Tibial nerve (tissue), 4 donors: ENCODE results near the gene AKAP11. TPM values are rescaled to one million over a fixed set of nuclear protein-coding genes. Genes with fewer than 3 reads are reported as not detected.

Experiments used
- DNase-seq, 2 donors: peaks; one replicate each; pipeline ENCODE4 v3.0.0-alpha.2; 2019; ENCODE audit warnings: low spot score in 2 of 2
- H3K27ac ChIP-seq, 4 donors: fragments of 200-600 bp; sonication (generic) in 3 of 4; one replicate each; pipeline ENCODE4 v1.5.1; 2017 to 2019; ENCODE audit warnings: mild to moderate bottlenecking in 1 of 4
- H3K27me3 ChIP-seq, 2 donors: fragments of 200-600 bp; sonication (generic) in 1 of 2; one replicate each; pipeline versions ENCODE4 v1.5.1 to v1.6.0; 2017 to 2019
- H3K36me3 ChIP-seq, 3 donors: fragments of 200-600 bp; sonication (generic); one replicate each; pipeline ENCODE4 v1.5.1; 2018 to 2019
- H3K4me1 ChIP-seq, 4 donors: fragments of 200-600 bp; sonication (generic) in 3 of 4; one replicate each; pipeline ENCODE4 v1.5.1; 2017 to 2019
- H3K4me3 ChIP-seq, 4 donors: fragments of 200-600 bp; sonication (generic) in 3 of 4; one replicate each; pipeline ENCODE4 v1.5.1; 2017 to 2019; ENCODE audit warnings: mild to moderate bottlenecking in 1 of 4, moderate library complexity in 1 of 4
- H3K9me3 ChIP-seq, 4 donors: fragments of 200-600 bp; sonication (generic) in 3 of 4; one replicate each; pipeline ENCODE4 v1.5.1; 2017 to 2019
- EP300 ChIP-seq, 2 donors: sonication (generic); formaldehyde crosslinking; IDR thresholded peaks; one replicate each; pipeline ENCODE4 v1.6.1; 2017; ENCODE audit warnings: antibody characterized with exemption in 2 of 2, mild to moderate bottlenecking in 1 of 2
- POLR2A ChIP-seq, 2 donors: fragments of 450-650 bp; IDR thresholded peaks; one replicate each; pipeline ENCODE4 v1.6.1; 2017; ENCODE audit warnings: antibody characterized with exemption in 2 of 2, mild to moderate bottlenecking in 2 of 2, moderate library complexity in 2 of 2
- WGBS, 2 donors: methylation state at CpG; one replicate each; pipeline ENCODE4 v1.1.5; 2018; 5-methylcytosine and 5-hydroxymethylcytosine counted together
- total RNA-seq, 4 donors: library from RNA; depleted of rRNA; stranded (reverse); fragments of >200 nt; gene quantifications; one replicate each; pipeline ENCODE4 v1.1.0, GENCODE V29; 2016
- TF ChIP-seq, protein P1 (sequence below), 5 experiments: fragments of 200-600 bp in 3 of 5; fragments of 450-650 bp in 2 of 5; sonication (generic) in 3 of 5; IDR thresholded peaks; one replicate each; pipeline ENCODE4 v1.5.1; 2016 to 2019; ENCODE audit warnings: antibody characterized with exemption in 5 of 5, mild to moderate bottlenecking in 3 of 5, moderate library complexity in 2 of 5

AKAP11 gene
- total RNA-seq, 4 donors from 2014 or later, result 38.4 to 53.8 (median 46.0) TPM

DNA sequence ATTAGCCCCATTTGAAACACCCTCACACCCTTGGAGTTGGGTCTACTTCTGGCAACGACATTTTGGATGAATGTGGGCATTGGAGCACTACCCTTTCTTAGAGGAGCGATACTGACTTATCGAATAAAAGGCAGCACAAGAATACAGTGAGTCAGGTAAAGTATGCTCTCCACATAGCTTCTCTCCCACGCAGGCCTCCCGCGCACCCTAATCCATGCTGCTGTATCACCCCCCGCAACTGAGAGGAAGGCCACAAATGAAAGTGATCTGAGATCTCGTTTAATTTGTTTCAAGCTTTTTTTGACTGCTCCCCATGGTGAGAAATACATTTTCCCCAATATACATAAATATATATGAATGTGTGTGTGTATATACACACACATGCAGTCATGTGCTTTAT, 25.4 kb upstream of the AKAP11 start:
- H3K4me3 ChIP-seq, result no peak overlapping the region
- WGBS, 2 donors, result 88 to 94% methylated on average over 8 of the region's 8 CpGs
- H3K27ac ChIP-seq, result no peak overlapping the region
- H3K9me3 ChIP-seq, result no peaks in the 10 kb centered on the region
- TF ChIP-seq POLR2A (IDR thresholded peaks at IDR 0.05) (no peak), EP300 (IDR thresholded peaks at IDR 0.05) (no peak)
- TF ChIP-seq, protein P1, sequence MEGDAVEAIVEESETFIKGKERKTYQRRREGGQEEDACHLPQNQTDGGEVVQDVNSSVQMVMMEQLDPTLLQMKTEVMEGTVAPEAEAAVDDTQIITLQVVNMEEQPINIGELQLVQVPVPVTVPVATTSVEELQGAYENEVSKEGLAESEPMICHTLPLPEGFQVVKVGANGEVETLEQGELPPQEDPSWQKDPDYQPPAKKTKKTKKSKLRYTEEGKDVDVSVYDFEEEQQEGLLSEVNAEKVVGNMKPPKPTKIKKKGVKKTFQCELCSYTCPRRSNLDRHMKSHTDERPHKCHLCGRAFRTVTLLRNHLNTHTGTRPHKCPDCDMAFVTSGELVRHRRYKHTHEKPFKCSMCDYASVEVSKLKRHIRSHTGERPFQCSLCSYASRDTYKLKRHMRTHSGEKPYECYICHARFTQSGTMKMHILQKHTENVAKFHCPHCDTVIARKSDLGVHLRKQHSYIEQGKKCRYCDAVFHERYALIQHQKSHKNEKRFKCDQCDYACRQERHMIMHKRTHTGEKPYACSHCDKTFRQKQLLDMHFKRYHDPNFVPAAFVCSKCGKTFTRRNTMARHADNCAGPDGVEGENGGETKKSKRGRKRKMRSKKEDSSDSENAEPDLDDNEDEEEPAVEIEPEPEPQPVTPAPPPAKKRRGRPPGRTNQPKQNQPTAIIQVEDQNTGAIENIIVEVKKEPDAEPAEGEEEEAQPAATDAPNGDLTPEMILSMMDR (IDR thresholded peaks at IDR 0.05), result no peak
- H3K36me3 ChIP-seq, result no peaks in the 10 kb centered on the region
- no peaks in the 10 kb centered on the region for H3K27me3 ChIP-seq
- no peak for DNase-seq
- H3K4me1 ChIP-seq, result no peaks in the 10 kb centered on the region

DNA sequence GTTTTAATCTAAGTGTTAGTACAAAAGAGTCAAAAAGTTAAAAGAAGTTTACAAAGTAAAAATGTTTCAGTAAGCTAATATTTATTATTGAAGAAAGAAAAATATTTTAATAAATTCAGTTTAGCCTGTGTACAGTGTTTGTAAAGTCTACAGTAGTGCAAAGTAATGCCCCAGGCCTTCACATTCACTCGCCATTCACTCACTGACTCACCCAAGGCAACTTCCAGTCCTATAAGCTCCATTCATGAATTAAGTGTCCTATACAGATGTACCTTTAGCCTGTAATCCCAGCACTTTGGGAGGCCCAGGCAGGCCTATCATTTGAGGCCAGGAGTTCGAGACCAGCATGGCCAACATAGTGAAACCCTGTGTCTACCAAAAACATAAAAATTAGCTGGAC, 24.1 kb upstream of the AKAP11 start:
- Histone ChIP-seq H3K4me1 (no peaks in the 10 kb centered on the region), H3K27ac (no peak overlapping the region), H3K27me3 (no peaks in the 10 kb centered on the region), H3K36me3 (no peaks in the 10 kb centered on the region), H3K4me3 (no peak overlapping the region), H3K9me3 (no peaks in the 10 kb centered on the region)
- DNase-seq, result no peak
- 50 to 74% methylated on average over 2 of the region's 2 CpGs for WGBS, 2 donors
- no peak for TF ChIP-seq EP300 (IDR thresholded peaks at IDR 0.05)
- TF ChIP-seq POLR2A (IDR thresholded peaks at IDR 0.05), result no peak
- TF ChIP-seq, protein P1 (IDR thresholded peaks at IDR 0.05), result no peak

DNA sequence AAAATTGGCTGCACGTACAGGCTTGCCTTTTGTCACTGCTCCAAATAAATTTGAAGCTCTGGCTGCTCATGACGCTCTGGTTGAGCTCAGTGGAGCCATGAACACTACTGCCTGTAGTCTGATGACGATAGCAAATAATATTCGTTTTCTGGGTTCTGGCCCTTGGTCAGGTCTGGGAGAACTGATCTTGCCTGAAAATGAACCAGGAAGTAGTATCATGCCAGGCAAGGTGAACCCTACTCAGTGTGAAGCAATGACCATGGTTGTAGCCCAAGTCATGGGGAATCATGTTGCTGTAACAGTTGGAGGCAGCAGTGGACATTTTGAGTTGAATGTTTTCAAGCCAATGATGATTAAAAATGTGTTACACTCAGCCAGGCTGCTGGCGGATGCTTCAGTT, 16.1 kb upstream of the AKAP11 start:
- no peaks in the 10 kb centered on the region for H3K27me3 ChIP-seq
- 84 to 85% methylated on average over 5 of the region's 5 CpGs for WGBS, 2 donors
- H3K27ac ChIP-seq, result no peak overlapping the region
- H3K9me3 ChIP-seq, result no peaks in the 10 kb centered on the region
- TF ChIP-seq EP300 (IDR thresholded peaks at IDR 0.05) (no peak), POLR2A (IDR thresholded peaks at IDR 0.05) (no peak)
- TF ChIP-seq, protein P1 (IDR thresholded peaks at IDR 0.05), result no peak
- no peaks in the 10 kb centered on the region for H3K36me3 ChIP-seq
- no peak overlapping the region for H3K4me3 ChIP-seq
- no peak for DNase-seq
- no peaks in the 10 kb centered on the region for H3K4me1 ChIP-seq

DNA sequence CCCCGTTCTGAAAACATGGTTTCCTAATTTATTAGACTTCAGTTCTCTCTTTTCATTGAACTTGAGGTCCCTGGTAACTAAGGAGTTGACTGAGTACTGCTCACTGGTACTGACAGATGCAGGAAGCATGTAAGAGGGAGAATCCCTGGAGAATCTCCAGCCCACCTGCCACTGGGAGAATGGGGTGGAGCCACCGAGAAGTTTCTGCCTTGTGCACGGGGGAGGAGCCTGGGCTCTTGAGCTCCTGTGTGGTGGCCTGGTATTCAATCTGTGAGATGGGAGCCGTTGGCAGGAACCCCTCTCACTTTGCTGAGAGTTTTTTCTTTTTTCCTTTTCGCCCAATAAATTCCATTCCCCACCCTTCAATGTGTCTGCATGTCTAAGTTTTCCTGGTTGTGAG, 13.2 kb upstream of the AKAP11 start:
- H3K36me3 ChIP-seq, result no peaks in the 10 kb centered on the region
- H3K9me3 ChIP-seq, result no peaks in the 10 kb centered on the region
- no peak for DNase-seq
- H3K27me3 ChIP-seq, result no peaks in the 10 kb centered on the region
- TF ChIP-seq, protein P1 (IDR thresholded peaks at IDR 0.05), result no peak
- TF ChIP-seq POLR2A (IDR thresholded peaks at IDR 0.05) (no peak), EP300 (IDR thresholded peaks at IDR 0.05) (no peak)
- no peak overlapping the region for H3K27ac ChIP-seq
- no peaks in the 10 kb centered on the region for H3K4me1 ChIP-seq
- 66 to 78% methylated on average over 5 of the region's 5 CpGs for WGBS, 2 donors
- H3K4me3 ChIP-seq, result no peak overlapping the region

DNA sequence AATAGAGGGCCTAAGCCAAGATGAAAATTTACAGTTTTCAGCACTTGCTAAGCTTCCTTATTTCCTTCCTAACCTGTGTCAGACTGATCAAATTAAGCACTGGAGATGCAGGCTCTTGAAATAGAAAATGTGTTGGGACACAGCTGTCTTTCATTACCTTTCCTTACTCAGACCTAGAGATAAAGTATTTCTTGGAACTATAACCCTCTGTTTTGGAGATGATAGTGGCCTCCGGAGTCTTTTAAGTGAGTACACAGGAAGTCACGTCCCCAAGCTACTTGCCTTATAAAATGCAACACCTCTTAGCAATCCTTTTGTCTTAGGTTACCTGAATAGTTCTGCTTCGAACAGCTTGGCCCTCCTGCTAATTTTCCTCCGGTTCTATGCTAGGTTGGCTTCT, 12.4 kb upstream of the AKAP11 start:
- Histone ChIP-seq H3K9me3 (no peaks in the 10 kb centered on the region), H3K36me3 (no peaks in the 10 kb centered on the region), H3K27me3 (no peaks in the 10 kb centered on the region), H3K4me1 (no peaks in the 10 kb centered on the region), H3K27ac (no peak overlapping the region), H3K4me3 (no peak overlapping the region)
- WGBS, 2 donors, result 67 to 73% methylated on average over 4 of the region's 4 CpGs
- DNase-seq, result no peak
- TF ChIP-seq, protein P1 (IDR thresholded peaks at IDR 0.05), result no peak
- TF ChIP-seq POLR2A (IDR thresholded peaks at IDR 0.05) (no peak), EP300 (IDR thresholded peaks at IDR 0.05) (no peak)
